NCI-H1417 (cell line): Measurements from ENCODE around the gene LYPD6.

Experiments
- DNase-seq, 3 experiments: peaks; one replicate each; lab custom pipeline; 2025; lab: John Stamatoyannopoulos, UW

Gene LYPD6

GRCh38 chr2:149348291-149348690, 17.9 kb downstream of the LYPD6 start:
- no peak for DNase-seq

GRCh38 chr2:149353421-149353820, 23.0 kb downstream of the LYPD6 start:
- DNase-seq = peak in 2 of 3 experiments; percentile 19 to 61

- DNase-seq = no peak
Observed at GRCh38 chr2:149355716-149356422, 25.5 kb downstream of the LYPD6 start.

DNA sequence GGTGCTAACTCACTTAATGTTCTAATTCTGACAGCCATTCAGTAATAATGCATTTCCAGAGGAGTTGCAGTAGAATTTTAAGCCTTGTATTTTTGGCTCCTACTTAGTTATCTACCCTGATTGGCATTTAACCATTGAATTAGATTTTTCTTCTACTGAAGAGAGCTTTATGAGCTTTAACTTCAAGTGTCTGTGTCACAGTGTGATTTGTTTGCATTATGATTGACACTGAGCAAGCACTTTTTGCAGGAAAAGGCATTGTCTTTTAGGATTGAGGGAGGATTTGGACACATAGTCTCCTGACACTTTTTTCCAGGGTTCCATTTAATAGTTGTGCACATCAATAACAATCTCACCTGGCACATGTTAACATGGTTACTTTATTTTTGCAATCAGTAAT, 26.7 kb downstream of the LYPD6 start:
- DNase-seq = peak in 2 of 3 experiments; percentile 38 to 73

GRCh38 chr2:149360106-149360505, 29.7 kb downstream of the LYPD6 start:
- no peak for DNase-seq

DNA sequence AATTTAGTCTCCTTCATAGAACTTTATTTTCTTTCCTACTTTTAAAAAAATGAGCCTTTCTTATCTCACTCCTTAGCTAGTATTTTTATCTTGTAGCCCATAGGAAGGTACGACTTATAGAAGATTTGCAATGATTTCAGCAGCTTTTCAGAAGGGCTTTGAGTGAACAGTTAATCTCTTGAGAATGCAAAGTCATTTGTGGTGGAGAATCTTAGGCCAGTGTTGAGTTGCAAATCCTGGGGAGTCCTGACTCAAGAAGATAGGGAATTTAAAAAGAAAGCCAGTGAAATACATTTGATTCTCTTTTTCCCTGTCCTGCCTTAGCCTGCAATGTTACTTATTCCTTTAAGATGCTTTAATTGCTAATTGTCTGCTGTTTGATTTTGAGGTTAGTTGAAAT, 33.6 kb downstream of the LYPD6 start:
- DNase-seq = no peak

DNA sequence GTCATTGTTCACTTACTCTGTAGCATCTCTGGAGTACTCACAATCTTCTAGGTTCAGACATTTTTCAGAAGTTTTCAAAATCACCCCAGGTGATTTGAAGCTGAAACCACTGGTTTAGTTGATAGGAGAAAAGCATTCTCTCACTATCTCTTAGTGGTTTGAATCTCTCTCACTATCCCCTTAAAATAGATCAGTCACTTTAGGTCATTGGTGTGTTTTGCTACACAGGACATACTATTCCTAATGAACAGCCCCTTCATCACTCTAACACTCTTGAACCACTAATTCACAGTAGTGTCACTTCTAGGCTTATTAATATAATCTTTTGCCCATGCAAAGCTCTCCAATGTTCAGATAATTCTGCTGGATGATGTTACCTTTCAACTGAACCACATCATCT, 34.5 kb downstream of the LYPD6 start:
- DNase-seq = no peak

DNA sequence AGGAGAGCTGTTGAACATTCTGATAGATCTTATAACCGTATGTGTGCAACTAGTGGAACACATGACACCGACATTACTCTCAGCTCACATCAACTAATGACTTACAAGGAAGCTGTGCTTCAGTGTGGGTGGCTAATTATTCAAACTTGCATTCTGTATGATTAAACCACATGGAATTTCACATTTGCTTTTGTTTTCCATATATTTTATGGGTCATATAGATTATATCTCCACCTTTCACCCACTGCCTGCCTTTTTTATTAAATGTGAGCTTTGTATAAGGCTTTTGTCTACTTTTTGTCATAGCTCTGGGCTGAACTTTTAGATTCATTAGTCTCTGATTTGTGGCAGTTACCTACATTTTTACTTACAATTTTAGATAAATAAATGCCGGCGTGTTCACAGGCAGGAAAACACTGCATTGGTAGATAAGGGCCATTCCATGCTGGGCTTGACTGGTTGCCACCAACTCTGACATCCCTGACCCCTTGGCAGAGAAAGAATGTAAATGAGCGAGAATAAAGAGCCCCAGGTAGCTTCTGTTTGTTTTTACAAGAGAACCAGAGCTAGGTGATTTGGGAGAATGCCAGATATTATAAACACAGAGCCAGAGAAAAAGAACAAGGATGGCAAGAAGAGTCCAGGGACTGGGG, 35.7 kb downstream of the LYPD6 start:
- DNase-seq = peak; percentile 1 to 89 (median 48)

DNA sequence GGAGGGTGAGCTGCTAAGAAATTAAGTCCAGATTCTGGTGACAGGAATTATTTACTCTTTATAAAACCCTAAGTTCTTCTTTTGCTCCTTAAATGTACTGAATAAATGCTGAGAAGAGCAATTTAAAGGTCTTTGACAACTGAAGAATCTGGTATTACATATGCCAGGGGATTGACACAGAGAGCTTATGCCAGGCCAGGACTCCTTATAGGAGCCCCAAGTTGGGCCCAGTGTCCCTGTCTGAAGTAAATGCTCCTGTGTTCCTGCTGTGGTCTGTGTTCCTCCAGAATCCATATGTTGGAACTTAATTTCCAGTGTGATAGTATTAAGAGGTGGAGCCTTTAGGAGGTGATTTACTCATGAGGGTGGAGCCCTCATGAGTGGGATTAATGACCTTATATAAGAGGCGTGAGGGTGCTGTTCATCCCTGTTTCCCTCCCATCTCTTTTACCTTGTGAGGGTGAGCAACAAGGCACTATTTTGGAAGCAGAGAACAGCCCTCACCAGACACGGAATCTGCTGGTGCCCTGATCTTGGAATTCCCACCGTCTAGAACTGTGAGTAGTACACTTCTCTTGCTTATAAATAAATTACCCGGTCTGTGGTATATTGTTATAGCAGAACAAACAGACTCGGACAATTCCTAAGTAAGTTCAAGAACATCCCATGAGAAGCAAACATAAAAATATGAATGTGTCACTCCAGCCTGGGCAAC, 39.8 kb downstream of the LYPD6 start:
- DNase-seq = no peak

GRCh38 chr2:149371476-149371875, 41.1 kb downstream of the LYPD6 start:
- DNase-seq = no peak

GRCh38 chr2:149375801-149376361, 45.5 kb downstream of the LYPD6 start:
- no peak for DNase-seq

- DNase-seq = no peak
Observed at GRCh38 chr2:149380205-149380604, 49.8 kb downstream of the LYPD6 start.

GRCh38 chr2:149383340-149383739, 53.0 kb downstream of the LYPD6 start:
- no peak for DNase-seq

GRCh38 chr2:149385350-149385749, 55.0 kb downstream of the LYPD6 start:
- DNase-seq = no peak

DNA sequence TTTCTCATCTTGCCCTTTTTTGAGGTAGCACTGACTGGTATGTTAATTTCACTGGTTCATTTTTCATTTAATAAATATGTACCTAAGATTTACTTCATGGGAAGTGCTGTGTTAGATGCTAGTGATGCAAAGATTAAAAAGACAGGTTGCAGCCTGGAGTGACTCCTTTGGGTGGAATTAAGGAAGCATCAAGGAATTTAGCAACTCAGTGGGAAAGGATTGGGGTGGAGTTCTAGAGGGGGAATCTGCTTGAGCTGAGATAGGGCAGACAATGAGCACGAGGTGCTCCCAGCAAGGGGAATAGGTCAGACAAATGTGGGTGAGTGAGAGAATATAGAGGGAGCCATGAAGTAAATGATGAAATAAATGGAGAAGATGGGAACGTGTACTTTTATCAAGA, 57.0 kb downstream of the LYPD6 start:
- DNase-seq = no peak

DNA sequence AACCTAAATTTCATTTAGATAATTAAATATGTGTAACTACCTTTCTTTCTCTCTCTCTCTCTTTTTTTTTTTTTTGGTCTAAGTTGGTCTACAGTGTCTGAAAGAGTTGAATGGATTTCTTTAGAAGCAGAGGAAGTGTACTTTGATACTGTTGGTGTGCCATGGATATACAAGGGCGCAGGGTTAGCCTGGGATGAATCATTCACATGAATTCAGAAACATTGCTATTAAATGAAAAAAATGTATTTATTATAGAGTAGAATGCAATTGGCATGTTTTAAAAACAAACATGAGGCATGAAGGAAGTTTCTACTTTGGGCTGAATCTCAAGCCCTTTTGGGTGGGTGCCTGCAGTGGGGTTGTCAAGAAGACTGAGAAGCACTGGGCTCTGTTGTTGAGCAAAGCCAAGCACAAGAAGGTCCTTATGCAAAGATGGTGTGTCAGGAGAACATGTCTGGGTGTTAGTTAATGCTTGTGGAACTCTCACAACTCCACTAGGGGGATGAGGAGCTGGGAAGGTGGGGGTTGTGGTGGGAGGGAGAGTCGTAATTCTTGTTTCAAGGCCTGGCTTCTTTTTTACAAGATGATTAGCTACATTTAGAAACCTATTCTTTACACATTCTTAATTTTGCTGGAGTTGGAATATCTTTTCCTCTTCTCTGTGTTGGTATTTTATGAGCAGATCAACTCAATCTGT, 57.9 kb downstream of the LYPD6 start:
- DNase-seq = no peak

- DNase-seq = peak in 1 of 3 experiments; percentile 57
Observed at GRCh38 chr2:149389506-149390167, 59.2 kb downstream of the LYPD6 start.

DNA sequence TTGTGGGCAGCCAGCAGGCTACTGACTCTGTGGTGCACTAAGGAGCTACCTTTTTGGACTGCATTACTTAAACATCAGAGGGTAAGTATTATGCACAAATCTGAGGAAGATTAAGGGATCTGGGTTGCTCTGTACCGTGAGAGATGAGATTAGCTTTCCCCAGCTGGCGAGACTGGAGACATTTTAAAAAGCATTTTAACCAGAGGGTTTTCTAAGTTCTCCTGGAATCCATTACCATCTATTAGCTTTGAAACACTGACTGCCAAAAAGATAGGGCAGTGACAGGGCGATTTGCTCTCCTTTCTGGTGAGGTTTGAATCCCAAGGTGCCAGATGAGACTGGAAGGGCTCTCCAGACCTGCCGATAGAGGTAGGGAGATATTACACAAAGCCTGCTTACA, 63.2 kb downstream of the LYPD6 start:
- no peak for DNase-seq

GRCh38 chr2:149394864-149395263, 64.5 kb downstream of the LYPD6 start:
- no peak for DNase-seq

DNA sequence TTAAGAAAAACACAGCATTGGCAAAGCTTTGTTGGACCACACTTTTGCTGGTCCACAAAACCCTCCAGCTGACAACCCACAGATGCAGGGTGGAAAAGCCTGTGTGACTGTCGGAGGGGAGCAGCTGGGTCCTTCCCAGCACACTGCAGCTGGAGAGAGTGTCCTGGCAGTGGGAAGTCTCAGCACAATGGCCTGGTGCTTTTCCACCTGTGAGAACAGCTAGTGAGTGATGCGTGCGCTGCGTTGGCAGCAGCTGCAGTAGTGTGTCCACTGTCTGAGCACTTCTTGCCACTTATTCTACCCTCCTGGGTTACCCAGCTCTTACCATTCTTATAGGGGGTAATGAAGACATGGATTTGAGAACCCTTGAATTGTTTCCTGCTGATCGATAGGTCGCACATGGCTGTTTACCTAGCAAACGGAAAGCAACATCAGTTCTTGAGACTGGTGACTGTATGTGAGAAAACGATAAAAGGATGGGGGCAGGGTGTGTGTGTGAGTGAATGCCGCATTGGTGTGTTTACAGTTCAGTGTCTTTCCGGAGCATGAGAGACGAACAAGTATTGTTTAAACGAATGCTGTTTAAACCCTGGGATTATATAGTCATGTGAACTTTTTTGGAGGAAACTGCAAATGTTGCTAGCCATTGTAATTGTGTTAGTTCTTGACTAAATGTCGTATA, 69.7 kb downstream of the LYPD6 start:
- DNase-seq = peak; percentile 20 to 91 (median 79)

DNA sequence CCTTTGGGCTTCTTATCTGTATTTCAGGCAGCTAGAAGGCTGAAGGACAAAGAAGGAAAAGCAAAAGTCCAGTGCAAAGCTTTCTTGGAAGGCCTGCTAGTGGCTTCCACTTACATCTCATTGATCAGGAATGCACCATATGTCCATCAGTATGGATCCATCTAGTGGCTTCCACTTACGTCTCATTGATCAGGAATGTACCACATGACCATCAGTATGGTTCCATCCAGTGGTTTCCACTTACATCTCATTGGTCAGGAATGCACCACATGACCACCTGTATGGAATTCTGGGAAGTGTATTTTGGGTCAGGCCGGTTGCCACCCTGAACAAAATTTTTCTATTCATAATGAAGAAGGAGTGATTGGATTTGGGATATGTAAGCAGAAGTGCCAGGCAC, 70.6 kb downstream of the LYPD6 start:
- DNase-seq = no peak
